Stimulated activated CD8-positive, alpha-beta memory T cell treated with anti-CD3 and anti-CD28 coated beads, Interleukin-7, amount 100 ng/mL, for 1 hour (primary cell): ENCODE data around the gene SMIM27.
"Not testable (repeated sequence)": the region's sequence is repeated elsewhere in the genome, so short reads cannot be mapped to it uniquely, and the experiment has no call there.

ENCODE experiments used
- DNase-seq, 2 donors: peaks; one replicate each; pipeline ENCODE4 v3.0.0-alpha.2; 2020; ENCODE audit warnings: low read depth in 2 of 2

The SMIM27 gene

GRCh38 chr9:32552172-32552872 lies at the start of gene SMIM27, which contains the start of gene TOPORS:
SMIM27 (plus strand) TSS chr9:32552327; CDS start chr9:32552435, 108 bp downstream.
TOPORS (minus strand) TSS chr9:32552586; CDS start chr9:32552436, 150 bp downstream.
- DNase-seq = peak; percentile 73 to 81

- DNase-seq = no peak
Observed at GRCh38 chr9:32502464-32502863, 49.7 kb upstream of the SMIM27 start.

- no peak for DNase-seq
Observed at GRCh38 chr9:32503008-32503407, 49.1 kb upstream of the SMIM27 start.

- DNase-seq = no peak
Observed at GRCh38 chr9:32508728-32509127, 43.4 kb upstream of the SMIM27 start.

- no peak for DNase-seq
Observed at GRCh38 chr9:32516241-32516640, 35.9 kb upstream of the SMIM27 start.

GRCh38 chr9:32518276-32518675 lies 33.9 kb upstream of the SMIM27 start:
- no peak for DNase-seq

- no peak for DNase-seq
Observed at GRCh38 chr9:32523910-32524309, 28.2 kb upstream of the SMIM27 start.

GRCh38 chr9:32524558-32524891 lies 27.6 kb upstream of the SMIM27 start:
- not testable (repeated sequence) for DNase-seq

- no peak for DNase-seq
Observed at GRCh38 chr9:32524892-32525708, 27.0 kb upstream of the SMIM27 start.

- no peak for DNase-seq
Observed at GRCh38 chr9:32525709-32526030, 26.5 kb upstream of the SMIM27 start.

- DNase-seq = peak; percentile 62 to 75
Observed at GRCh38 chr9:32526041-32526706, 26.0 kb upstream of the SMIM27 start, which contains the start of gene RIGI. RIGI (minus strand) TSS chr9:32526196; CDS start chr9:32526166, 30 bp downstream.

GRCh38 chr9:32526707-32527048 lies 25.4 kb upstream of the SMIM27 start:
- no peak for DNase-seq

GRCh38 chr9:32533336-32533735 lies 18.8 kb upstream of the SMIM27 start:
- no peak for DNase-seq

- no peak for DNase-seq
Observed at GRCh38 chr9:32533816-32534215, 18.3 kb upstream of the SMIM27 start.

- DNase-seq = no peak
Observed at GRCh38 chr9:32543047-32543446, 9.1 kb upstream of the SMIM27 start.

- DNase-seq = no peak
Observed at GRCh38 chr9:32545884-32546283, 6.2 kb upstream of the SMIM27 start.

GRCh38 chr9:32548213-32548612 lies 3.9 kb upstream of the SMIM27 start:
- not testable (repeated sequence) for DNase-seq

GRCh38 chr9:32550150-32550561 lies 2.0 kb upstream of the SMIM27 start:
- DNase-seq = no peak

GRCh38 chr9:32550562-32551275 lies 1.4 kb upstream of the SMIM27 start:
- DNase-seq = peak; percentile 91 to 94

GRCh38 chr9:32551276-32552051 lies 663 bp upstream of the SMIM27 start:
- peak in 1 of 2 donors; percentile 23 for DNase-seq

GRCh38 chr9:32554107-32554506 lies 2.0 kb downstream of the SMIM27 start:
- no peak for DNase-seq
